GM18507 (cell line): Measurements from ENCODE around the gene FUZ.

Experiments used
- DNase-seq: peaks from one replicate; pipeline ENCODE4 v3.0.0; 2011; ENCODE audit warnings: low read depth; ENCODE audit not compliant: insufficient read length; ENCODE audit errors: extremely low spot score
- FAIRE-seq: peaks from 2 replicates; lab custom pipeline; 2011; peaks lifted over from hg19 to GRCh38; lab: Jason Lieb, UNC

The FUZ gene

GRCh38 chr19:49766930-49767299, 46.2 kb downstream of the FUZ start, which contains the start of gene AP2A1:
Gene AP2A1 (plus strand): TSS chr19:49767001. CDS start chr19:49767134, 133 bp downstream.
- DNase-seq (no peak), FAIRE-seq (no peak)

DNA sequence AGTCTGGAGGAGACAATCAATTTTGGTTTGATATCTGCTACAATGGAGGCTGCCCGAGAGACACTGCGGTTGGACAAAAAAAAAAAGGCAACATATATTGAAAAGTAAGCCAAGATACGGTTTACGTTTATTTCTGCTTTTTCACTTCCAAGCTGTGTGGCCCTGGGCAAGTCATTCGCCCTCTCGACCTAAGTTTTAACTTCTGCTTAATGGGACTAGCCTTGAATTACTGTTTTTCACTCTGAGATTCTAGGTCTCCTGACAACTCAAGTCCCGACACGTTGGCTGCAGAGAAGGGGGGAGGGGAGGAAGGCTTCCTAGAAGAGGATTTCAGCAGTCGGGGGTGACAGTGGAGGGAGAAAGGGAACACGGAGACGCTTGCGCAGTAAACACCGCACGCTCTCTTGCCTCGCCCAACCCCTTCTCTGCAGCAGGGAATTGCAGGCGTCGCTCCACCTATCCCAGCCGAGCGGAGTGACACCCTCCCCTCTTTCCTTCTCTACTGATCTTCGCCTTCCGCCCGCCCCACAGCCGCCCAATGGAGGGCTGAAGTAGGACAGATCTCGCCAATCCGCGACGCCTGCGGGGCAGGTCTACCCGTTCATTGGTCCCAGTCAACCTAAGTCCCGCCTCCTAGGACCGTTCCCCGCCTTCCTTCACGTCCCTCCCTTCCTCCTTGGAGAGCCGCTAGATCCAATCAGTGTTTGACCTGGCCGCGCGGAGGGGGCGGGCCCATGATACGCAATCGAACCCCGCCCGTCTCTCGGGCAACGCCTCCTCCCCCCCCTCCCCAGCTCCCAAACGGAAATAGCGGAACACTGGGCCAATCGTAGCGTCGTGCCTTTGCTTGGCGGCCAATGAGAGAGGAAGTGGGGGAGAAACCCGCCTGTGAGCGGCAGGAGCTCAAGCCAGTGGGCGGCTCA, 46.8 kb downstream of the FUZ start:
- FAIRE-seq, result peak; percentile 100
- peak; percentile 100 for DNase-seq

GRCh38 chr19:49764341-49764740, 48.8 kb downstream of the FUZ start:
- DNase-seq (no peak), FAIRE-seq (no peak)

- no peak for DNase-seq
- FAIRE-seq, result no peak
These were observed 49.9 kb downstream of the FUZ start, which contains the start of gene TSKS for GRCh38 chr19:49763230-49763629. Gene TSKS (minus strand): TSS chr19:49763306. CDS start chr19:49763247, 59 bp downstream.

GRCh38 chr19:49761625-49762311, 51.3 kb downstream of the FUZ start:
- FAIRE-seq, result no peak
- DNase-seq, result no peak

GRCh38 chr19:49761249-49761624, 51.9 kb downstream of the FUZ start:
- FAIRE-seq (no peak), DNase-seq (no peak)

GRCh38 chr19:49758292-49758691, 54.8 kb downstream of the FUZ start:
- no peak for FAIRE-seq
- no peak for DNase-seq
